Endometrial microvascular endothelial cells (primary cell): ENCODE data around the gene TIMM21. TPM values are rescaled to one million over a fixed set of nuclear protein-coding genes. Genes with fewer than 3 reads are reported as not detected.

Experiments
- total RNA-seq: library from RNA; depleted of rRNA; stranded (reverse); fragments of >200 nt; gene quantifications from one replicate; pipeline ENCODE4 v1.2.3, GENCODE V29; 2015; ENCODE audit errors: inconsistent ontology term

The TIMM21 gene
- total RNA-seq, 1 donor from 2014 or later: 48.5 TPM

Other genes with a start within 250 kb of the TIMM21 start
- gene FBXO15, start 689 bp upstream of the TIMM21 start, total RNA-seq: not detected
- 40.3 TPM for gene CYB5A, start 143.4 kb downstream of the TIMM21 start, total RNA-seq
- gene C18orf63, start 167.3 kb downstream of the TIMM21 start, total RNA-seq: not detected